Panc1 (cell line): Measurements from ENCODE around the gene PLK3.

Experiments used
- POLR2AphosphoS5 ChIP-seq: IDR thresholded peaks from 2 replicates; pipeline ENCODE4 v1.6.1; 2012; ENCODE audit warnings: mild to moderate bottlenecking, low read depth, low read length, moderate library complexity
- SIN3A ChIP-seq: IDR thresholded peaks from 2 replicates; pipeline ENCODE4 v1.6.1; 2012; ENCODE audit warnings: low read depth, mild to moderate bottlenecking, low read length, moderate library complexity, borderline replicate concordance; ENCODE audit not compliant: insufficient read depth
- TF ChIP-seq, protein P1 (sequence below), 2 experiments: IDR thresholded peaks; 2 replicates each; pipeline ENCODE4 v1.6.1; 2011 to 2012; ENCODE audit warnings: low read depth in 2 of 2, control low read depth in 1 of 2, low read length in 1 of 2, mild to moderate bottlenecking in 1 of 2, moderate library complexity in 1 of 2; ENCODE audit not compliant: insufficient read depth in 1 of 2
- TF ChIP-seq, protein P2 (sequence below): fragments of 450-650 bp; IDR thresholded peaks from 2 replicates; pipeline ENCODE4 v1.5.1; 2017; ENCODE audit warnings: mild to moderate bottlenecking

DNA sequence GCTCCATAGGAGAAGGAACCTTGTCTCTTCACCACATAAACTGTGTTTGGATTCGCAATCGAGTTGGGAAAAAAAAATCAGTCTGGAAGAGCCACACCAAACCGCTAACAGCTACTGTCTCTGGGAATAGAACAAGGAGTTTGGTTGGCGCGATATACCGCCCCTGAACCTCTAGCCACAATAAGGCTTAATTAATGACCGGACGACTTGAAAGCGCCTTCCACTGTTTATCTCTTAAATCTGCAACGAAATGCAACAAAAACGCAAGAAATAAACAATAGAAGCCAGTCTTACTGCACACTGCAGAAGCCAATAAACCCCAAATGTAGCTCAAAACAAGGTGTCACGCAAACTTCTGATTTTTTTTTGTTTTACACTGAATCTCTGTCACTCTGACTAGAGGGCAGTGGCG lies 19.0 kb downstream of the PLK3 start:
- TF ChIP-seq, protein P1, sequence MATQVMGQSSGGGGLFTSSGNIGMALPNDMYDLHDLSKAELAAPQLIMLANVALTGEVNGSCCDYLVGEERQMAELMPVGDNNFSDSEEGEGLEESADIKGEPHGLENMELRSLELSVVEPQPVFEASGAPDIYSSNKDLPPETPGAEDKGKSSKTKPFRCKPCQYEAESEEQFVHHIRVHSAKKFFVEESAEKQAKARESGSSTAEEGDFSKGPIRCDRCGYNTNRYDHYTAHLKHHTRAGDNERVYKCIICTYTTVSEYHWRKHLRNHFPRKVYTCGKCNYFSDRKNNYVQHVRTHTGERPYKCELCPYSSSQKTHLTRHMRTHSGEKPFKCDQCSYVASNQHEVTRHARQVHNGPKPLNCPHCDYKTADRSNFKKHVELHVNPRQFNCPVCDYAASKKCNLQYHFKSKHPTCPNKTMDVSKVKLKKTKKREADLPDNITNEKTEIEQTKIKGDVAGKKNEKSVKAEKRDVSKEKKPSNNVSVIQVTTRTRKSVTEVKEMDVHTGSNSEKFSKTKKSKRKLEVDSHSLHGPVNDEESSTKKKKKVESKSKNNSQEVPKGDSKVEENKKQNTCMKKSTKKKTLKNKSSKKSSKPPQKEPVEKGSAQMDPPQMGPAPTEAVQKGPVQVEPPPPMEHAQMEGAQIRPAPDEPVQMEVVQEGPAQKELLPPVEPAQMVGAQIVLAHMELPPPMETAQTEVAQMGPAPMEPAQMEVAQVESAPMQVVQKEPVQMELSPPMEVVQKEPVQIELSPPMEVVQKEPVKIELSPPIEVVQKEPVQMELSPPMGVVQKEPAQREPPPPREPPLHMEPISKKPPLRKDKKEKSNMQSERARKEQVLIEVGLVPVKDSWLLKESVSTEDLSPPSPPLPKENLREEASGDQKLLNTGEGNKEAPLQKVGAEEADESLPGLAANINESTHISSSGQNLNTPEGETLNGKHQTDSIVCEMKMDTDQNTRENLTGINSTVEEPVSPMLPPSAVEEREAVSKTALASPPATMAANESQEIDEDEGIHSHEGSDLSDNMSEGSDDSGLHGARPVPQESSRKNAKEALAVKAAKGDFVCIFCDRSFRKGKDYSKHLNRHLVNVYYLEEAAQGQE (IDR thresholded peaks at IDR 0.05; ENCODE audit: insufficient read depth in 1 of 2, low read depth in 2 of 2, low read length in 1 of 2), result no peak
- TF ChIP-seq, protein P2, sequence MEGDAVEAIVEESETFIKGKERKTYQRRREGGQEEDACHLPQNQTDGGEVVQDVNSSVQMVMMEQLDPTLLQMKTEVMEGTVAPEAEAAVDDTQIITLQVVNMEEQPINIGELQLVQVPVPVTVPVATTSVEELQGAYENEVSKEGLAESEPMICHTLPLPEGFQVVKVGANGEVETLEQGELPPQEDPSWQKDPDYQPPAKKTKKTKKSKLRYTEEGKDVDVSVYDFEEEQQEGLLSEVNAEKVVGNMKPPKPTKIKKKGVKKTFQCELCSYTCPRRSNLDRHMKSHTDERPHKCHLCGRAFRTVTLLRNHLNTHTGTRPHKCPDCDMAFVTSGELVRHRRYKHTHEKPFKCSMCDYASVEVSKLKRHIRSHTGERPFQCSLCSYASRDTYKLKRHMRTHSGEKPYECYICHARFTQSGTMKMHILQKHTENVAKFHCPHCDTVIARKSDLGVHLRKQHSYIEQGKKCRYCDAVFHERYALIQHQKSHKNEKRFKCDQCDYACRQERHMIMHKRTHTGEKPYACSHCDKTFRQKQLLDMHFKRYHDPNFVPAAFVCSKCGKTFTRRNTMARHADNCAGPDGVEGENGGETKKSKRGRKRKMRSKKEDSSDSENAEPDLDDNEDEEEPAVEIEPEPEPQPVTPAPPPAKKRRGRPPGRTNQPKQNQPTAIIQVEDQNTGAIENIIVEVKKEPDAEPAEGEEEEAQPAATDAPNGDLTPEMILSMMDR, result no peak
- TF ChIP-seq POLR2AphosphoS5 (no peak), SIN3A (no peak)
